Parathyroid adenoma (tissue), 2 donors: ENCODE measurements around the gene RGS18.

Source experiments
- H2AFZ ChIP-seq: fragments of 300-600 bp; sonication (generic); one replicate; pipeline ENCODE4 v1.7.0; 2017; ENCODE audit warnings: antibody characterized with exemption, mild to moderate bottlenecking
- H3K27ac ChIP-seq: fragments of 300-600 bp; sonication (generic); one replicate; pipeline ENCODE4 v1.7.0; 2017
- H3K27me3 ChIP-seq: fragments of 300-600 bp; sonication (generic); one replicate; pipeline ENCODE4 v1.7.0; 2017; ENCODE audit warnings: low read length; ENCODE audit not compliant: control insufficient read depth, insufficient read depth
- H3K36me3 ChIP-seq: fragments of 300-600 bp; sonication (generic); one replicate; pipeline ENCODE4 v1.7.0; 2017; ENCODE audit warnings: low read length; ENCODE audit not compliant: control insufficient read depth, insufficient read depth
- H3K4me1 ChIP-seq: fragments of 300-600 bp; sonication (generic); one replicate; pipeline ENCODE4 v1.7.0; 2017; ENCODE audit warnings: control low read depth
- H3K4me2 ChIP-seq: fragments of 300-600 bp; sonication (generic); one replicate; pipeline ENCODE4 v1.7.0; 2017; ENCODE audit warnings: low read length
- H3K4me3 ChIP-seq: fragments of 300-600 bp; sonication (generic); one replicate; pipeline ENCODE4 v1.7.0; 2017; ENCODE audit warnings: low read depth, low read length
- H3K79me2 ChIP-seq: fragments of 300-600 bp; sonication (generic); one replicate; pipeline ENCODE4 v1.7.0; 2017; ENCODE audit warnings: control low read depth
- H3K9ac ChIP-seq: fragments of 300-600 bp; sonication (generic); one replicate; pipeline ENCODE4 v1.7.0; 2017; ENCODE audit warnings: mild to moderate bottlenecking
- H3K9me3 ChIP-seq: fragments of 300-600 bp; sonication (generic); one replicate; pipeline ENCODE4 v1.7.0; 2017; ENCODE audit warnings: low read length; ENCODE audit not compliant: control insufficient read depth
- CTCF ChIP-seq: fragments of 300-600 bp; sonication (generic); IDR thresholded peaks from one replicate; pipeline ENCODE4 v1.7.0; 2017; ENCODE audit warnings: antibody characterized with exemption, mild to moderate bottlenecking
- donor health status: primary hyperparathyroidism.

RGS18 gene

DNA sequence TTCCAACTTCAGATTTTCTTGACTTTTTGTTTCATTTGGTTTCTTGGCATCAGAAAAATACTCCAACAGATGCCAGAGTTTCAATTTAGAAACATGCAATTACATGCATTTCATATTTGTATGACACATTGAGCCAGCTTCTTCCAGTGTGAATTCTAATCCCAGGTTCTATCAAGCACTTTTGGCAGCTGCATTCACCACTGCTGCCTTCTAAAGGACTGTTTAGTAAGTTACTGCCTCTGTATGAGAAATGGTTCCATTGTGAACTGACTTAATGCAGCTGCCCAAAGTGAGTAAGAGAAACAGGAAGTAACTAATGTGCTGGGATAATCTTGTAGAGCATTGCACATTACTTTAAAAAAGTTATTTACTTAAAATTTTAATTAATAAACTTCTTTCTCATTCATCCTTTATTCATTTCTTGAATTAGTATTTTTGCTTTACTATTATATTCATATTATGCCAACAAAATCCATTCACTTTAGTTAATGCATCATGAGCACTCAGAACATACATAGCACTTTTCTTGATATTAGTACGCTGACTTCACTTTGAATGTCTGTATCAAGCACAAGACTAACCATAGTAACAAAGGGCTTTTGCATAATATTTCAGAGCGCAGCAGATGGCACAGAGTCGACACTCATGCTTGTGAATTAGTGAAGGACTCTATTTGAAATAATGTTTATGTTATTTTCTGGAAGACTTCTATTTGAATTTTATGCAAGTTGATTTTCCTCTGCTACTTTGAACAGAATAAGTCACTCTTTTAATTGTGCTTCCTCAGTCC, 9.8 kb downstream of the RGS18 start:
- Histone ChIP-seq H3K4me3 (no peak overlapping the region), H3K4me1 (no peaks in the 10 kb centered on the region), H3K36me3 (no peaks in the 10 kb centered on the region), H3K9ac (no peak overlapping the region), H3K4me2 (no peak overlapping the region), H3K27ac (no peak overlapping the region), H3K27me3 (no peaks in the 10 kb centered on the region), H2AFZ (no peak overlapping the region), H3K79me2 (no peaks in the 10 kb centered on the region), H3K9me3 (no peaks in the 10 kb centered on the region)
- no peak for TF ChIP-seq CTCF

DNA sequence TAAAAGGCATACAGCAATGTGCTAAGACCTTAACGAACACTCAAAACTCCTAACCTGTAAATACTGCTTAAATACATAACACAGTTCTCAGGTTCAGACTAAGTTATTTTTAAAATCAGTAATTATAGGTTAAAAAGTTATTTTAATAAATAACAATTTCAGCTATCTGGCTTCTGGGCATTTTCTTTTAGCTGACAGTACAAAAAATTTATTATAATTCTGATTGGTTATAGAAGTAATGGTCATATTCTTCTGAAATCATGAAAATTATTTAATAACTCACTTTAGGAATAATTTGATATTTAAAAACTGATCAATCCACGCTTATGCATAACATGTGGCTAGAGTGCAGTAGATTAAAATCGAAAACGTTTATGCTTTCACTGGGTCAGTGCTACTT, 10.7 kb downstream of the RGS18 start:
- Histone ChIP-seq H3K4me3 (no peak overlapping the region), H3K79me2 (no peaks in the 10 kb centered on the region), H3K36me3 (no peaks in the 10 kb centered on the region), H3K9me3 (no peaks in the 10 kb centered on the region), H3K4me2 (no peak overlapping the region), H3K4me1 (no peaks in the 10 kb centered on the region), H3K9ac (no peak overlapping the region), H2AFZ (no peak overlapping the region), H3K27ac (no peak overlapping the region), H3K27me3 (no peaks in the 10 kb centered on the region)
- TF ChIP-seq CTCF, result no peak

DNA sequence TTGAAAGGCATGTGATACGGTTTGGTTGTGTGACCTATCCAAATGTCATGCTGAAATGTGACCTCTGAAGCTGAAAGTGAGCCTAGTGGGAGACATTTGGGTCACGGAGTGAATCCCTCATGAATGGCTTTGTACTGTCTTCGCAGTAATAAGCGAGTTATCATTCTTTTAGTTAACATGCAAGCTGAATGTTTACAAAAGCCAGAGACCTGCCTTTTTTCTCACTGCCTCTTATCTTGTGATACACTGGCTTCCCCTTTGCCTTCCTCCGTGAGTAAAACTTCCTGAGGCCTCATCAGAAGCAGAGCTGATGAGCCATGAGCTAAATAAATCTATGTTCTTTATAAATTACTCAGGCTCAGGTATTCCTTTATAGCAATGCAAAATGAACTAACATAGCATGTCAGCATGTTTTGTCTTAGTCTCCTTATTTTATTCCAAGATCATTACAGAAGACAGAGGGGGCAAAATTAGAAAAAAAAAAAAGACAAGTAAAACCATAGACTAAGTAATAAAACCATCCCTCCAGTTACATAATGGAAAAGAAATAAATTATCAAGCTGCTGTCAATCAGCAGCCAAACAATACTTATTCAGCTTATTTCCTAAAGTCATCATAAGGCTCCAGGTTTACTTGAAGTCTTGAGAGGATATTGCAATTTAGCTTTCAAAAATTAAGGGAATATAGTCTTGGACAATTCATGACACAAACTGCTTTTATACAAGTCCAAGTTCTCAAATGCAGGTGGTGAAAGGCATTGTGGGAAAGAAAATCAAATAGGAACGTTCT, 12.1 kb downstream of the RGS18 start:
- Histone ChIP-seq H3K9ac (no peak overlapping the region), H3K27ac (no peak overlapping the region), H3K9me3 (no peaks in the 10 kb centered on the region), H3K79me2 (no peaks in the 10 kb centered on the region), H2AFZ (no peak overlapping the region), H3K36me3 (no peaks in the 10 kb centered on the region), H3K4me3 (no peak overlapping the region), H3K27me3 (no peaks in the 10 kb centered on the region), H3K4me2 (no peak overlapping the region), H3K4me1 (no peaks in the 10 kb centered on the region)
- no peak for TF ChIP-seq CTCF

GRCh38 chr1:192171123-192171522, 12.9 kb downstream of the RGS18 start:
- Histone ChIP-seq H3K4me1 (no peaks in the 10 kb centered on the region), H3K79me2 (no peaks in the 10 kb centered on the region), H3K27ac (no peak overlapping the region), H2AFZ (no peak overlapping the region), H3K4me3 (no peak overlapping the region), H3K9me3 (no peaks in the 10 kb centered on the region), H3K4me2 (no peak overlapping the region), H3K36me3 (no peaks in the 10 kb centered on the region), H3K9ac (no peak overlapping the region), H3K27me3 (no peaks in the 10 kb centered on the region)
- TF ChIP-seq CTCF, result no peak
